Upper lobe of left lung (tissue), 4 donors: ENCODE measurements around the gene CARS2.

ENCODE experiments used
- EP300 ChIP-seq, 4 donors: sonication (generic); formaldehyde crosslinking; IDR thresholded peaks; one replicate each; pipeline ENCODE4 v1.5.1; 2017; ENCODE audit warnings: antibody characterized with exemption in 4 of 4, control low read depth in 2 of 4
- POLR2A ChIP-seq, 4 donors: fragments of 450-650 bp; IDR thresholded peaks; one replicate each; pipeline ENCODE4 v1.5.1; 2016 to 2017; ENCODE audit warnings: antibody characterized with exemption in 4 of 4, mild to moderate bottlenecking in 2 of 4
- TF ChIP-seq, protein P1 (sequence below), 6 experiments: fragments of 450-650 bp in 4 of 6; fragments of 200-600 bp in 2 of 6; sonication (generic) in 2 of 6; IDR thresholded peaks; one replicate each; pipeline ENCODE4 v1.5.1; 2016 to 2019; ENCODE audit warnings: antibody characterized with exemption in 6 of 6

DNA sequence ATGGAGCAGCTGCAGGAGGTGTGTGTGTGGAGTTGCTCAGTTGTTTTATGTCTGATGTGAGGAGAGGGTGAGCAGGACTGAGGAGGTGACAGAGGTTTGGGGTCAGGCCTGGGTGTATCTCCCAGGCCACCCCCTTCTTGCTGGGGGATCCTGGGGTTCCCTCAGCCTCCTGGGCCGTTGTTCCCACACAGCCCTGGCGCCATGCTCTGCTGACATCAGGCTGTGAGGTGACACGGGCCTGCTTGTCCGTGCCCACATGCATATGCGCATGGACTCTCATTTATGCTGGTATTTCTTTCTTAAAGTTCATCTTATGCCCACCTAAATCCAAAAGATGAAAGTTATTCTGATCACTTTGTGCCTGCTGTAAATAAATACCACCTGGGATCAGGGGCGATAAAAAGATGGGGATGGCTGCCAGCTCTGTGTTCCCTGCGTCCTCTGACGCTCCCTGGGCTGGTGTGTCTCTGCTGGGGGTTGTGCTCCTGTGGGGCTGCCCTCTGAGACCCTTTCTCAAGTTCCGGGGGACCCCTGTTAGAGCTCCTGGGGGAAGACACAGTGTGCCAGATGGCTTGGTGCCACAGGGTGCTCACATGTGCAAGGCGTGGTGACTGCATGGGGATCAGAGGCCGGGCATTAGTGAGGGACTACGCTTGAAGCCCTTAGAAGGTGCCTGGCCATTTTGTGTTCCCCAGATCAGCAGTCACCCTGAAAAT, 78.0 kb downstream of the CARS2 start:
- TF ChIP-seq, protein P1, sequence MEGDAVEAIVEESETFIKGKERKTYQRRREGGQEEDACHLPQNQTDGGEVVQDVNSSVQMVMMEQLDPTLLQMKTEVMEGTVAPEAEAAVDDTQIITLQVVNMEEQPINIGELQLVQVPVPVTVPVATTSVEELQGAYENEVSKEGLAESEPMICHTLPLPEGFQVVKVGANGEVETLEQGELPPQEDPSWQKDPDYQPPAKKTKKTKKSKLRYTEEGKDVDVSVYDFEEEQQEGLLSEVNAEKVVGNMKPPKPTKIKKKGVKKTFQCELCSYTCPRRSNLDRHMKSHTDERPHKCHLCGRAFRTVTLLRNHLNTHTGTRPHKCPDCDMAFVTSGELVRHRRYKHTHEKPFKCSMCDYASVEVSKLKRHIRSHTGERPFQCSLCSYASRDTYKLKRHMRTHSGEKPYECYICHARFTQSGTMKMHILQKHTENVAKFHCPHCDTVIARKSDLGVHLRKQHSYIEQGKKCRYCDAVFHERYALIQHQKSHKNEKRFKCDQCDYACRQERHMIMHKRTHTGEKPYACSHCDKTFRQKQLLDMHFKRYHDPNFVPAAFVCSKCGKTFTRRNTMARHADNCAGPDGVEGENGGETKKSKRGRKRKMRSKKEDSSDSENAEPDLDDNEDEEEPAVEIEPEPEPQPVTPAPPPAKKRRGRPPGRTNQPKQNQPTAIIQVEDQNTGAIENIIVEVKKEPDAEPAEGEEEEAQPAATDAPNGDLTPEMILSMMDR (IDR thresholded peaks at IDR 0.05) = no peak
- TF ChIP-seq POLR2A (IDR thresholded peaks at IDR 0.05) (no peak), EP300 (IDR thresholded peaks at IDR 0.05) (no peak)
